Endometrial microvascular endothelial cells (primary cell): Measurements from ENCODE around the gene SP100. TPM values are rescaled to one million over a fixed set of nuclear protein-coding genes. Genes with fewer than 3 reads are reported as not detected.
"Not testable (repeated sequence)": the region's sequence is repeated elsewhere in the genome, so short reads cannot be mapped to it uniquely, and the experiment has no call there.

Source experiments
- in situ Hi-C: cut with HindIII; loops from 2 replicates; pipeline ENCODE4 v1.10.0; 2017; ENCODE audit warnings: low sequenced_read_pairs, low pct_unique_long_range_greater_than_20kb; ENCODE audit errors: inconsistent ontology term
- total RNA-seq: library from RNA; depleted of rRNA; stranded (reverse); fragments of >200 nt; gene quantifications from one replicate; pipeline ENCODE4 v1.2.3, GENCODE V29; 2015; ENCODE audit errors: inconsistent ontology term

The SP100 gene
- total RNA-seq, 1 donor from 2014 or later, result 95.6 TPM

- in situ Hi-C loops, result no loop called here
These were observed 1.4 kb downstream of the SP100 start for GRCh38 chr2:230417436-230417835.

GRCh38 chr2:230418341-230419016 lies 2.5 kb downstream of the SP100 start:
- in situ Hi-C loops, result no loop called here

- in situ Hi-C loops, result no loop called here
These were observed 3.2 kb downstream of the SP100 start for GRCh38 chr2:230419181-230419580.

GRCh38 chr2:230422149-230422548 lies 6.1 kb downstream of the SP100 start:
- in situ Hi-C loops, result no loop called here

- in situ Hi-C loops, result no loop called here
These were observed 8.0 kb downstream of the SP100 start for GRCh38 chr2:230423851-230424458.

- in situ Hi-C loops, result no loop called here
These were observed 9.4 kb downstream of the SP100 start for GRCh38 chr2:230425377-230425776.

GRCh38 chr2:230429513-230429912 lies 13.5 kb downstream of the SP100 start:
- in situ Hi-C loops, result no loop called here

- in situ Hi-C loops, result no loop called here
These were observed 15.2 kb downstream of the SP100 start for GRCh38 chr2:230430957-230431910.

- in situ Hi-C loops, result no loop called here
These were observed 18.8 kb downstream of the SP100 start for GRCh38 chr2:230434677-230435324.

GRCh38 chr2:230435431-230435830 lies 19.4 kb downstream of the SP100 start:
- in situ Hi-C loops, result no loop called here

GRCh38 chr2:230439121-230439520 lies 23.1 kb downstream of the SP100 start:
- in situ Hi-C loops, result not testable (repeated sequence)

GRCh38 chr2:230439590-230439989 lies 23.6 kb downstream of the SP100 start:
- in situ Hi-C loops, result no loop called here

- in situ Hi-C loops, result no loop called here
These were observed 25.4 kb downstream of the SP100 start for GRCh38 chr2:230441227-230441897.

GRCh38 chr2:230443541-230443940 lies 27.5 kb downstream of the SP100 start:
- in situ Hi-C loops, result no loop called here

GRCh38 chr2:230444832-230445231 lies 28.8 kb downstream of the SP100 start:
- in situ Hi-C loops, result no loop called here

GRCh38 chr2:230447036-230447435 lies 31.0 kb downstream of the SP100 start:
- in situ Hi-C loops, result no loop called here

- in situ Hi-C loops, result no loop called here
These were observed 31.8 kb downstream of the SP100 start for GRCh38 chr2:230447455-230448451.
